ENCODE measurements around the gene ZRANB3. TPM values are rescaled to one million over a fixed set of nuclear protein-coding genes. Genes with fewer than 3 reads are reported as not detected.
"Not testable (repeated sequence)": the region's sequence is repeated elsewhere in the genome, so short reads cannot be mapped to it uniquely, and the experiment has no call there.

Gene ZRANB3
- total and polyA plus RNA-seq, 7 experiments from 2014 or later, result 4.7 to 7.4 (median 5.6) TPM

DNA sequence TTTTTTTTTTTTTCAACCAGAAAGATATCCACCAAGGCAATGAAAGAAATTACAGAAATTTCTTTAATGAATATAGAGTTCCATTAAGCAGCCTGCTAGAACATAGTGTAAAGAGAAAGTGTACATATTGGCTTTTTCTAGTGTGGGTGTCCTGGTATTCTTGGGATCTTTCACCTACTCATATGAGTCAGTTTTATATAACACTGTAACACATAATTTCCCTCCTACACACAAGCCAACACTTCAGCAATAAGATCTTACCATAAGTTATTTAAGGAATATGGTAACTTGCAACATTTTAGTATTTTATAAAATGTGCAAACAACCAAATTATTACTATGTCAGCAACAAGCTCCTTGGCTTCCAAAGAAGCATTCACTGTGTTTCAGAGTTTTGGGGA lies 59.9 kb downstream of the ZRANB3 start:
- Mint-ChIP-seq H3K9me3 (no peaks in the 10 kb centered on the region), H3K36me3 (peaks cover 0 to 7% (median 0%) of the 10 kb centered on the region in 5 donors), H3K27ac (no peak overlapping the region), H3K4me3 (no peak overlapping the region), H3K4me1 (no peaks in the 10 kb centered on the region), H3K27me3 (no peaks in the 10 kb centered on the region)
- ATAC-seq (no peak), DNase-seq (no peak)
- no peak overlapping the region for H3K27ac ChIP-seq (ENCODE audit: low read depth, low read length)
- H3K4me1 ChIP-seq (ENCODE audit: control insufficient read depth in 2 of 2, insufficient read depth in 2 of 2, low read length in 2 of 2), result no peaks in the 10 kb centered on the region
- intact Hi-C loops (cut with micrococcal nuclease), result loop anchor here in 1 of 2 donors (5.0 kb wide), 1 partner anchor 484 kb away; no protein-coding TSS in a partner anchor
- H3K4me3 ChIP-seq (ENCODE audit: low read length), result no peak overlapping the region
- H3K9me3 ChIP-seq (ENCODE audit: control insufficient read depth in 2 of 3, low read length in 3 of 3), result no peaks in the 10 kb centered on the region
- ChIA-PET POLR2A (no interaction called here), CTCF (interaction anchor here (0.6 kb wide), 1 partner anchor 21 kb away, joined by 5 read pairs; no protein-coding TSS in a partner anchor)
- no peaks in the 10 kb centered on the region for H3K27me3 ChIP-seq (ENCODE audit: control insufficient read depth in 2 of 2, insufficient read depth in 2 of 2, low read length in 2 of 2)
- H3K36me3 ChIP-seq (ENCODE audit: control insufficient read depth in 2 of 3, insufficient read depth in 3 of 3, low read length in 3 of 3), result no peaks in the 10 kb centered on the region

DNA sequence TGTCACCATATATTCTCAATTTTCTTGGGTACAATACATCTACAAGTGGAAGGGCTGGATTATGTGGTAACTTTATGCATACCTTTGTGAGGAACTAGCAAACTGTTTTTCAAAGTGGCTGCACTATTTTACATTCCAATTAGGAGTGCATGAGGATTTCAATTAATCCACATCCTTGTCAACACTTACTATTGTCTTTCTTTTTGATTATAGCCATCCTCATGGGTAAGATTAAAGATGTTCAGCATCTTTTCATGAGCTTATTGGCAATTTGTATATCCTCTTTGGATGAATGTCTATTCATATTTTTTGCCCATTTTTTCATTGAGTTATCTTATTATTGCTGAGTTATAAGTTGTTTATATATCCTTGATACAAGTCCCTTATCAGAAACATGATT lies 73.7 kb downstream of the ZRANB3 start:
- Histone ChIP-seq H3K36me3 (ENCODE audit: control insufficient read depth in 2 of 3, insufficient read depth in 3 of 3, low read length in 3 of 3) (no peaks in the 10 kb centered on the region), H3K27me3 (ENCODE audit: control insufficient read depth in 2 of 2, insufficient read depth in 2 of 2, low read length in 2 of 2) (no peaks in the 10 kb centered on the region), H3K27ac (ENCODE audit: low read depth, low read length) (no peak overlapping the region), H3K4me1 (ENCODE audit: control insufficient read depth in 2 of 2, insufficient read depth in 2 of 2, low read length in 2 of 2) (no peaks in the 10 kb centered on the region), H3K4me3 (ENCODE audit: low read length) (no peak overlapping the region), H3K9me3 (ENCODE audit: control insufficient read depth in 2 of 3, low read length in 3 of 3) (peaks cover 0 to 13% (median 0%) of the 10 kb centered on the region in 3 experiments)
- ChIA-PET POLR2A (no interaction called here), CTCF (no interaction called here)
- ATAC-seq (no peak), DNase-seq (no peak)
- Mint-ChIP-seq H3K27me3 (no peaks in the 10 kb centered on the region), H3K9me3 (peaks cover 5 to 53% (median 18%) of the 10 kb centered on the region in 11 donors), H3K4me3 (no peak overlapping the region), H3K27ac (no peak overlapping the region), H3K36me3 (peaks cover 3 to 29% (median 26%) of the 10 kb centered on the region in 5 donors), H3K4me1 (no peaks in the 10 kb centered on the region)
- intact Hi-C loops (cut with micrococcal nuclease), result no loop called here

DNA sequence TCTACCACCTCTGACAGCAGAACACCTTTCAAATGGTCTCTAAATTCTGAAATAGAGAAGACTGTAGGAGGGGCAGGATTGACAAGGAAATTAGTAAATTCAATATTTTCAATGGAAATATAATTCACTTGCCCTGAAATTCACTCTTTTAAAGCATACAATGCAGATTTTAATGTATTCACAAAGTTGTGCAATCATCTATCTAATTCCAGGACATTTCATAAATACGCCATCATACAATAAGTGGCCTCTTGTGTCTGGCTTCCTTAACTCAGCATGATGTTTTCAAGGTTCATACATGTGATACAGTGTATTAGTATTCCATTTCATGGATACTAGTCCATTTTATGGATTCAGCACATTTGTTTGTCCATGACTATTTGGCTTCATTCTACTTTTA lies 74.2 kb downstream of the ZRANB3 start:
- Mint-ChIP-seq H3K27me3 (no peaks in the 10 kb centered on the region), H3K4me1 (no peaks in the 10 kb centered on the region), H3K36me3 (peaks cover 3 to 34% (median 30%) of the 10 kb centered on the region in 5 donors), H3K4me3 (no peak overlapping the region), H3K27ac (no peak overlapping the region), H3K9me3 (peaks cover 5 to 58% (median 20%) of the 10 kb centered on the region in 11 donors)
- Histone ChIP-seq H3K4me1 (ENCODE audit: control insufficient read depth in 2 of 2, insufficient read depth in 2 of 2, low read length in 2 of 2) (no peaks in the 10 kb centered on the region), H3K4me3 (ENCODE audit: low read length) (no peak overlapping the region), H3K27me3 (ENCODE audit: control insufficient read depth in 2 of 2, insufficient read depth in 2 of 2, low read length in 2 of 2) (no peaks in the 10 kb centered on the region), H3K9me3 (ENCODE audit: control insufficient read depth in 2 of 3, low read length in 3 of 3) (peaks cover 0 to 13% (median 0%) of the 10 kb centered on the region in 3 experiments), H3K36me3 (ENCODE audit: control insufficient read depth in 2 of 3, insufficient read depth in 3 of 3, low read length in 3 of 3) (no peaks in the 10 kb centered on the region), H3K27ac (ENCODE audit: low read depth, low read length) (no peak overlapping the region)
- intact Hi-C loops (cut with micrococcal nuclease), result no loop called here
- POLR2A ChIA-PET, result no interaction called here
- CTCF ChIA-PET, result no interaction called here
- DNase-seq (no peak), ATAC-seq (no peak)

DNA sequence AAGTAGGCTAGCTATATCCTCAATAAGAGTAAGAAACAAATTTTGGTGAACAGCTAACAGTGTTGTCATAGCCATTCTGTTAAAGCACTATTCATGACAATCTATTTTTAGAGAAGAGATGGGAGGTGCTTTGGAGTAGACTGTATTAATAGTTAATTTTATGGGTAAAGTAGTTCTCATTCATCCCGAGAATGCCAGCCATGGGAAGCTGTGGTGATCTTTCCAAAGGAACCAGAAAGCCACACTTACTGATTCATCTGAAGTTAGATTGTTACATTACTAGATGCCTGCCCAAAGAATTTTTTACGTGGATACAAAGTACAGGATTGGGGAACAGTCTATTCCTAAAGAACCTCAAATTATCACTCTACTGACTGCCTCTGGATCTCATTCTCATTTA lies 74.6 kb downstream of the ZRANB3 start:
- CTCF ChIA-PET, result no interaction called here
- peaks cover 0 to 13% (median 0%) of the 10 kb centered on the region in 3 experiments for H3K9me3 ChIP-seq (ENCODE audit: control insufficient read depth in 2 of 3, low read length in 3 of 3)
- no peaks in the 10 kb centered on the region for H3K27me3 Mint-ChIP-seq
- H3K27ac ChIP-seq (ENCODE audit: low read depth, low read length), result no peak overlapping the region
- H3K27me3 ChIP-seq (ENCODE audit: control insufficient read depth in 2 of 2, insufficient read depth in 2 of 2, low read length in 2 of 2), result no peaks in the 10 kb centered on the region
- no peaks in the 10 kb centered on the region for H3K36me3 ChIP-seq (ENCODE audit: control insufficient read depth in 2 of 3, insufficient read depth in 3 of 3, low read length in 3 of 3)
- no peaks in the 10 kb centered on the region for H3K4me1 Mint-ChIP-seq
- H3K4me3 Mint-ChIP-seq, result no peak overlapping the region
- H3K9me3 Mint-ChIP-seq, result peaks cover 5 to 62% (median 24%) of the 10 kb centered on the region in 11 donors
- no peak overlapping the region for H3K27ac Mint-ChIP-seq
- ATAC-seq, result no peak
- peaks cover 3 to 38% (median 34%) of the 10 kb centered on the region in 5 donors for H3K36me3 Mint-ChIP-seq
- no peak for DNase-seq
- intact Hi-C loops (cut with micrococcal nuclease), result no loop called here
- H3K4me1 ChIP-seq (ENCODE audit: control insufficient read depth in 2 of 2, insufficient read depth in 2 of 2, low read length in 2 of 2), result no peaks in the 10 kb centered on the region
- POLR2A ChIA-PET, result no interaction called here
- H3K4me3 ChIP-seq (ENCODE audit: low read length), result no peak overlapping the region

DNA sequence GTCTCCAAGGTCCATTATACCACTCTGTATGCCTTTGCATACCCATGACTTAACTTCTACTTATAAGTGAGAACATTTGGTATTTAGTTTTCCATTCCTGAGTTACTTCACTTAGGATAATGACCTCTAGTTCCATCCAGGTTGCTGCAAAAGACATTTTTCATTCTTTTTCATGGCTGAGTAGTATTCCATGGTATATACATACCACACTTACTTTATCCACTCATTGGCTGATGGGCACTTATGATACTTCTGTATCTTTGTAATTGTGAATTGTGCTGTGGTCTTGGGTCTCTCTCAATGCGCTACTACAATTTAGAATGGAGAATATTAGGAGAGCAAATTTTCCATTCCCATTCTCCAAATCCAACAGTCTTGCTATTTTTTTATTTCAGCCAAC lies 76.4 kb downstream of the ZRANB3 start:
- Mint-ChIP-seq H3K4me3 (no peak overlapping the region), H3K27ac (no peak overlapping the region), H3K36me3 (peaks cover 4 to 45% (median 34%) of the 10 kb centered on the region in 5 donors), H3K9me3 (peaks cover 5 to 74% (median 28%) of the 10 kb centered on the region in 11 donors), H3K27me3 (no peaks in the 10 kb centered on the region), H3K4me1 (no peaks in the 10 kb centered on the region)
- peaks cover 0 to 16% (median 0%) of the 10 kb centered on the region in 3 experiments for H3K9me3 ChIP-seq (ENCODE audit: control insufficient read depth in 2 of 3, low read length in 3 of 3)
- no peak overlapping the region for H3K4me3 ChIP-seq (ENCODE audit: low read length)
- no peak overlapping the region for H3K27ac ChIP-seq (ENCODE audit: low read depth, low read length)
- H3K4me1 ChIP-seq (ENCODE audit: control insufficient read depth in 2 of 2, insufficient read depth in 2 of 2, low read length in 2 of 2), result no peaks in the 10 kb centered on the region
- H3K27me3 ChIP-seq (ENCODE audit: control insufficient read depth in 2 of 2, insufficient read depth in 2 of 2, low read length in 2 of 2), result no peaks in the 10 kb centered on the region
- intact Hi-C loops (cut with micrococcal nuclease), result no loop called here
- ATAC-seq, result no peak
- no peaks in the 10 kb centered on the region for H3K36me3 ChIP-seq (ENCODE audit: control insufficient read depth in 2 of 3, insufficient read depth in 3 of 3, low read length in 3 of 3)
- POLR2A ChIA-PET, result no interaction called here
- DNase-seq, result no peak
- CTCF ChIA-PET, result no interaction called here

DNA sequence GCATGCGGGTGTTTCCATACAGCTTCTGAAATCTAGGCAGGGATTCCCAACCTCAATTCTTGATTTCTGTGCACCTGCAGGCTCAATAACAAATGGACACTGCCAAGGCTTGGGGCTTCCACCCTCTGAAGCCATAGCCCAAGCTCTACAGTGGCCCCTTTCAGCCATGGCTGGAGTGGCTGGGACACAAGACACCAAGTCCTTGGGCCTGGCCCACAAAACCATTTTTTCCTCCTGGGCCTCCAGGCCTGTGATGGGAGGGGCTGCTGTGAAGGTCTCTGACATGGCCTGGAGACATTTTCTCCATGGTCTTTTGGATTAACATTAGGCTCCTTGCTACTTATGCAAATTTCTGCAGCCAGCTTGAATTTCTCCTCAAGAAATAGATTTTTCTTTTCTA lies 78.0 kb downstream of the ZRANB3 start:
- Mint-ChIP-seq H3K36me3 (peaks cover 4 to 50% (median 39%) of the 10 kb centered on the region in 5 donors), H3K9me3 (peaks cover 5 to 71% (median 26%) of the 10 kb centered on the region in 11 donors)
- CTCF ChIA-PET; ATAC-seq; POLR2A ChIA-PET; H3K4me3 Mint-ChIP-seq; H3K27me3 ChIP-seq (ENCODE audit: control insufficient read depth in 2 of 2, insufficient read depth in 2 of 2, low read length in 2 of 2); H3K27ac ChIP-seq (ENCODE audit: low read depth, low read length); H3K4me1 Mint-ChIP-seq; H3K4me3 ChIP-seq (ENCODE audit: low read length); H3K27me3 Mint-ChIP-seq; H3K36me3 ChIP-seq (ENCODE audit: control insufficient read depth in 2 of 3, insufficient read depth in 3 of 3, low read length in 3 of 3); intact Hi-C loops (cut with micrococcal nuclease); H3K4me1 ChIP-seq (ENCODE audit: control insufficient read depth in 2 of 2, insufficient read depth in 2 of 2, low read length in 2 of 2); H3K27ac Mint-ChIP-seq; DNase-seq: not testable (repeated sequence)
- peaks cover 0 to 16% (median 0%) of the 10 kb centered on the region in 3 experiments for H3K9me3 ChIP-seq (ENCODE audit: control insufficient read depth in 2 of 3, low read length in 3 of 3)

DNA sequence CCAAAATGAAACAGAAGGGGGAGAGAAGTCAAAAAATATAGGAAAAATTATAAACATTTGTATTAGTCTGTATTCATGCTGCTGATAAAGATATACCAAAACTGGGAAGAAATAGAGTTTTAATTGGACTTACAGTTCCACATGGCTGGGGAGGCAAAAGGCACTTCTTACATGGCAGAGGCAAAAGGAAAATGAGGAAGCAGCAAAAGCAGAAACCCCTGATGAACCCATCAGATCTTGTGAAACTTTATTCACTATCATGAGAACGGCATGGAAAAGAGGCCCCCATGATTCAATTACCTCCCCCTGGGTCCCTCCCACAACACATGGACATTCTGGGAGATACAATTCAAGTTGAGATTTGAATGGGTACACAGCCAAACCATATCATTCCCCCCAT lies 79.1 kb downstream of the ZRANB3 start:
- H3K27me3 ChIP-seq (ENCODE audit: control insufficient read depth in 2 of 2, insufficient read depth in 2 of 2, low read length in 2 of 2), result no peaks in the 10 kb centered on the region
- ATAC-seq, result no peak
- Mint-ChIP-seq H3K9me3 (peaks cover 5 to 65% (median 24%) of the 10 kb centered on the region in 11 donors), H3K27me3 (no peaks in the 10 kb centered on the region), H3K4me1 (no peaks in the 10 kb centered on the region), H3K4me3 (no peak overlapping the region), H3K27ac (no peak overlapping the region), H3K36me3 (peaks cover 4 to 43% (median 29%) of the 10 kb centered on the region in 5 donors)
- no peak for DNase-seq
- intact Hi-C loops (cut with micrococcal nuclease), result no loop called here
- H3K9me3 ChIP-seq (ENCODE audit: control insufficient read depth in 2 of 3, low read length in 3 of 3), result peaks cover 0 to 16% (median 0%) of the 10 kb centered on the region in 3 experiments
- POLR2A ChIA-PET, result no interaction called here
- H3K4me3 ChIP-seq (ENCODE audit: low read length), result no peak overlapping the region
- CTCF ChIA-PET, result no interaction called here
- H3K27ac ChIP-seq (ENCODE audit: low read depth, low read length), result no peak overlapping the region
- H3K4me1 ChIP-seq (ENCODE audit: control insufficient read depth in 2 of 2, insufficient read depth in 2 of 2, low read length in 2 of 2), result no peaks in the 10 kb centered on the region
- no peaks in the 10 kb centered on the region for H3K36me3 ChIP-seq (ENCODE audit: control insufficient read depth in 2 of 3, insufficient read depth in 3 of 3, low read length in 3 of 3)

Measured in naive thymus-derived CD4-positive, alpha-beta T cell (primary cell).